MG63 (cell line): ENCODE measurements around the gene ERICH6B. TPM values are rescaled to one million over a fixed set of nuclear protein-coding genes. Genes with fewer than 3 reads are reported as not detected.

Experiments used
- DNase-seq: peaks from one replicate; pipeline ENCODE4 v3.0.0-alpha.2; 2020
- H3K27me3 ChIP-seq: fragments of 250-450 bp; sonication (Bioruptor Pico); 2 replicates; pipeline ENCODE4 v1.5.1; 2020; ENCODE audit warnings: mild to moderate bottlenecking, moderate library complexity
- H3K36me3 ChIP-seq: fragments of 250-450 bp; sonication (Bioruptor Pico); 2 replicates; pipeline ENCODE4 v1.5.1; 2020; ENCODE audit warnings: mild to moderate bottlenecking, moderate library complexity
- H3K4me3 ChIP-seq: fragments of 250-450 bp; sonication (Bioruptor Pico); 2 replicates; pipeline ENCODE4 v1.5.1; 2020; ENCODE audit warnings: mild to moderate bottlenecking, moderate library complexity
- H3K9me3 ChIP-seq: fragments of 250-450 bp; sonication (Bioruptor Pico); 2 replicates; pipeline ENCODE4 v1.5.1; 2020; ENCODE audit warnings: mild to moderate bottlenecking, moderate library complexity
- total RNA-seq: library from RNA; depleted of rRNA; stranded (reverse); fragments of >200 nt; shearing (Covaris generic); gene quantifications from 2 replicates; pipeline ENCODE4 v1.2.3, GENCODE V29; 2014; ENCODE audit warnings: low replicate concordance

ERICH6B gene
- total RNA-seq, 1 experiment from 2014 or later, result not detected

DNA sequence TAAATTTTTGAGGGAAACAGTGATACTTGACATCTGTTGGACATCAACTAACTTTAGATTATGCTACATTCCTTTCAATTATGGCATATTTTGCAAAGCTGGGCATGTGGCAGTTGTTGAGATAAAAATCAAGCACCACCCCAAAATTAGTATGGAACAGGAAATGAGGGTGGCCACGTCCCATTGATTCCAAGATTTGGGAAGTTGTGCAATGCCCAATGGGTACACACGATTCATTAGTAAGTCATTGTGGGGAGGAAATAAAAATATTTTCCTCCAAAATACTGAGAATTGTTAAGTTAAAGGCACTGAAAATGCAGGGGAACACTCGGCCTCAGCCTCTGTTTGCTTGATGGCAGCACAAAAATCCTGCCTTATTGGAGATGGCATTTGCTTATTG, 7.6 kb downstream of the ERICH6B start:
- Histone ChIP-seq H3K9me3 (no peaks in the 10 kb centered on the region), H3K36me3 (no peaks in the 10 kb centered on the region), H3K4me3 (no peak overlapping the region), H3K27me3 (peaks cover 5% of the 10 kb centered on the region)
- no peak for DNase-seq

- no peaks in the 10 kb centered on the region for H3K36me3 ChIP-seq
- H3K9me3 ChIP-seq, result no peaks in the 10 kb centered on the region
- DNase-seq, result no peak
- H3K4me3 ChIP-seq, result no peak overlapping the region
- H3K27me3 ChIP-seq, result no peaks in the 10 kb centered on the region; the same call in 1 of the 2 replicates
Observed at GRCh38 chr13:45604892-45605291, 10.6 kb downstream of the ERICH6B start.

GRCh38 chr13:45603338-45603737, 12.2 kb downstream of the ERICH6B start:
- Histone ChIP-seq H3K9me3 (no peaks in the 10 kb centered on the region), H3K4me3 (no peak overlapping the region), H3K27me3 (no peaks in the 10 kb centered on the region; the same call in 1 of the 2 replicates), H3K36me3 (no peaks in the 10 kb centered on the region)
- DNase-seq, result no peak

GRCh38 chr13:45602183-45603170, 13.1 kb downstream of the ERICH6B start:
- no peak for DNase-seq

DNA sequence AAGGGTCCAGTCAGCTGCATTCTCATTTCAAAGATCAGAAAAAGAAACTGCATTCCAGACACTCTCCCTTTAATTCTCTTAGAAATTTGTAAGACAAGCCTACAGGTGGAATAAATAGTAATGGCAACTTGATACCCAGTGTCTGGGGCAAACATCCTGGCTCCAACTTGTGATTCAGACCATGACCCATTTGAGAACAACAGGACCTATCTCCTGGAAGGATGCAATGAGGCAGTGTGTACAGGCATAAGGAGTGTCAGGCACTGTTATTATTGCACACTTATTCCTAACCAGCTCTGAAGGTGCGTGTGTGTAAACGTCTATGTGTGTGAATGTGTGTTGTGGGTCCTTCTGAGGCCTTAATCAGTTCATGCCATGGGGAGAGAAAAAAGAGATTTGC, 13.9 kb downstream of the ERICH6B start:
- no peaks in the 10 kb centered on the region for H3K36me3 ChIP-seq
- H3K9me3 ChIP-seq, result no peaks in the 10 kb centered on the region
- H3K4me3 ChIP-seq, result no peak overlapping the region
- no peak for DNase-seq
- H3K27me3 ChIP-seq, result no peaks in the 10 kb centered on the region

More at GRCh38 chr13:45602183-45603170, 13.1 kb downstream of the ERICH6B start:
- Histone ChIP-seq H3K27me3 (no peaks in the 10 kb centered on the region; the same call in 1 of the 2 replicates), H3K4me3 (no peak overlapping the region), H3K9me3 (no peaks in the 10 kb centered on the region), H3K36me3 (no peaks in the 10 kb centered on the region)

GRCh38 chr13:45598597-45598996, 16.9 kb downstream of the ERICH6B start:
- H3K36me3 ChIP-seq, result no peaks in the 10 kb centered on the region
- no peak overlapping the region for H3K4me3 ChIP-seq
- no peaks in the 10 kb centered on the region for H3K27me3 ChIP-seq
- no peak for DNase-seq
- no peaks in the 10 kb centered on the region for H3K9me3 ChIP-seq

GRCh38 chr13:45596800-45597475, 18.6 kb downstream of the ERICH6B start:
- Histone ChIP-seq H3K9me3 (no peaks in the 10 kb centered on the region), H3K4me3 (no peak overlapping the region), H3K36me3 (no peaks in the 10 kb centered on the region), H3K27me3 (no peaks in the 10 kb centered on the region)
- no peak for DNase-seq

GRCh38 chr13:45595965-45596364, 19.6 kb downstream of the ERICH6B start:
- Histone ChIP-seq H3K36me3 (no peaks in the 10 kb centered on the region), H3K27me3 (no peaks in the 10 kb centered on the region), H3K4me3 (no peak overlapping the region), H3K9me3 (no peaks in the 10 kb centered on the region)
- no peak for DNase-seq

DNA sequence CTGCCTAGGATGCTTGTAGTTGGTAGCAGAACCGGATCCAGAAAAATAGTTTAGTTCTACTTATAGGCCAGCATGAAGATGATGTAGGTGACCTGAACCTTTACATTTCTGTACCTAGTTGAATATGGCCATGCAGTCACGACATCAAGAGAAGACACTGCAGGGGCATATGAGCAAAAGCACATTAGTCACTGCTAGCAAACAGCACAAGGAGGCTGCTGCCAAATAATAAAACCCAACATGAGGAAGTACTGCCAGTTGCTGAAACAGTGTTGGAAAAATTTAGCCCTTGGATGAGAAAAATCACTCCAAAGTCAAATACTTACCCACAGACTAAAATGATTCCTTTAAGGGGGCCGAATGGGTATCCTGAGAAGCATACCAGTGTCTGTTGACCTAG, 20.8 kb downstream of the ERICH6B start:
- Histone ChIP-seq H3K4me3 (no peak overlapping the region), H3K9me3 (no peaks in the 10 kb centered on the region), H3K36me3 (no peaks in the 10 kb centered on the region), H3K27me3 (no peaks in the 10 kb centered on the region)
- DNase-seq, result no peak

- no peaks in the 10 kb centered on the region for H3K9me3 ChIP-seq
- no peaks in the 10 kb centered on the region for H3K36me3 ChIP-seq
- H3K27me3 ChIP-seq, result no peaks in the 10 kb centered on the region
- no peak for DNase-seq
- H3K4me3 ChIP-seq, result no peak overlapping the region
Observed at GRCh38 chr13:45594227-45594626, 21.3 kb downstream of the ERICH6B start.

GRCh38 chr13:45592758-45593157, 22.8 kb downstream of the ERICH6B start:
- H3K4me3 ChIP-seq, result no peak overlapping the region
- H3K36me3 ChIP-seq, result no peaks in the 10 kb centered on the region

DNA sequence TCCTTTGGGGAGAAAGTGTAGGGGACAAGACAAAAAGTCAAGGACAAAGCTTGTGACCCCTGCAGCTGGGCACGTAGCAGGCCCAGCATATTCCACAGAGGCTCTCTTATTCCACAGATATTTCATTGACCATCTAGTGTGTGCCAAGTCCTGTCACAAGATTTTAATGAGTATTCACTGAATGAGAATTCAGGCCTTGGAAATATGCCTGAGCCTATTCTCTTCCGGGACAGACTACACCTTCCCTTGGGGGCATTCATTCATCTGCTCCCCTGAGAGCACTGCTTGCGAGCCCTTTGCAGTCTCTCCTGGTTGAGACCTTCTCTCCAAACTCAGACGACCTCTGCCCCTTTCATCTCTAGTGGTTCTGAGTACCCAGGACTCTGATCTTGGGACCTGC, 25.5 kb downstream of the ERICH6B start:
- Histone ChIP-seq H3K9me3 (no peaks in the 10 kb centered on the region), H3K4me3 (no peak overlapping the region), H3K36me3 (no peaks in the 10 kb centered on the region), H3K27me3 (no peaks in the 10 kb centered on the region)
- DNase-seq, result no peak

More at GRCh38 chr13:45592758-45593157, 22.8 kb downstream of the ERICH6B start:
- no peaks in the 10 kb centered on the region for H3K9me3 ChIP-seq
- no peaks in the 10 kb centered on the region for H3K27me3 ChIP-seq
- DNase-seq, result no peak

DNA sequence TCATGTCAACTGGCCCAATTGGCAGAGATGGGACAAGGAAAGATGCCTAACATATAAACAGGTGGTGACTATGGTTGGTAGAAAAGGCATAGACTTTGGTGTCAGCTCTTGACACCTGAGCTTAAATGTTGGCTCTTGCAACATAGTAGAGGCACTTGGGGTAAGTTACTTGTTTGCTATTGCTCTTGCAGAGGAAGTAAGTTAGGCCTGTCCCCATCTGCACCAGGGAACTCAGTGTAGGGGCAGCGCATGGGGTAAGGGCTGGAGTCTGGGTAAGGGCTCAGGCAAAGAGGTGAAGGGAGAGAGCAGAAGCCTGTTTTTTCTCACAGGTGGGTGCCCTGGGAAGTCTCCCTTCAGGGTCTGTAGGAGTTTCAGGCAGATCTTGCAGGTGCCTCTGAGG, 27.6 kb downstream of the ERICH6B start:
- DNase-seq, result no peak
- Histone ChIP-seq H3K9me3 (no peaks in the 10 kb centered on the region), H3K36me3 (no peaks in the 10 kb centered on the region), H3K27me3 (no peaks in the 10 kb centered on the region), H3K4me3 (no peak overlapping the region)

DNA sequence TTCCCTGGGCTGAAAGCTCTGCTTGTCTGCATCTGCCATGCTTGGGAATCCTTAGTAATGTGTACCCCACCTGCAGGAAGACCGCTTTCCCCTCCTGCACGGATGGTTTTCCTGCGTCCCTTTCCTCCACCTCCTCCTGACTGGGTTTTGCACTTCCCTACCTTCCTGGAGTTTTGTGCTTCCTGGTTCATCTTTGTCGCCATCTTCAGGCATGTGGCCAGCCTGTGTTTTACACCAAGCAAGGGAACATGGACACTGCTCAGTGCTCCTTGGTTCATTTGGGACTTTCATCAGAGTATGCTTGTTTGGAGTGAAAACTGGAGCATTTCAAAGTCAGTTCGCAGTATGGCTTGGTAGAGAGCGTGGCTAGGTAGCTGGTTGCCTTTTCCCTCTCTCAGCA, 30.7 kb downstream of the ERICH6B start:
- Histone ChIP-seq H3K4me3 (no peak overlapping the region), H3K36me3 (no peaks in the 10 kb centered on the region), H3K9me3 (no peaks in the 10 kb centered on the region), H3K27me3 (no peaks in the 10 kb centered on the region)
- no peak for DNase-seq

GRCh38 chr13:45582408-45583076, 33.0 kb downstream of the ERICH6B start:
- no peak overlapping the region for H3K4me3 ChIP-seq
- no peaks in the 10 kb centered on the region for H3K36me3 ChIP-seq
- no peak for DNase-seq
- H3K27me3 ChIP-seq, result no peaks in the 10 kb centered on the region
- no peaks in the 10 kb centered on the region for H3K9me3 ChIP-seq

DNA sequence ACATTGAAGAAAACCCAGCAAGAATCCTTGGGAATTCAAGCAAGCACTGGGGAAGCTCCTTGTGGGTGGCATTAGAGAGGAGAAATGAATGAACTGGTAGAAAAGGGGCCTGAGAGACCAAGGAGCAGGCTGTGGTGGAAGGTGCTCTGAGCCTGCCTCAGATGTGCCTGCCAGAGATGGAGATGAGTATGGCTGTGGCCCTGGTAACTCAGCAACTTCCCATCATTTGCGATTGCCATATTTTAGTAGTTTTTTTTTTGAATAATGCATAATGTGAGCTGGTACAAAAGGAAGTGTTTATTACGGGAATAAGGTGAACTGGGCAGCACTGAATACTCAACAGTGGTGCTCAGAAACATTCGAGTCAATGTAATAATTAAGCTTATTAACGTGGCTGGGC, 39.1 kb downstream of the ERICH6B start:
- Histone ChIP-seq H3K27me3 (peaks cover 3% of the 10 kb centered on the region; the same call in 1 of the 2 replicates), H3K4me3 (no peak overlapping the region), H3K36me3 (no peaks in the 10 kb centered on the region), H3K9me3 (no peaks in the 10 kb centered on the region)
- DNase-seq, result no peak

GRCh38 chr13:45575830-45576180, 39.7 kb downstream of the ERICH6B start:
- no peak overlapping the region for H3K4me3 ChIP-seq
- no peaks in the 10 kb centered on the region for H3K36me3 ChIP-seq
- peak; percentile 12 for DNase-seq
- no peaks in the 10 kb centered on the region for H3K9me3 ChIP-seq
- H3K27me3 ChIP-seq, result peaks cover 5% of the 10 kb centered on the region; the same call in 1 of the 2 replicates
